ENCODE data around the gene SHLD2. TPM values are rescaled to one million over a fixed set of nuclear protein-coding genes. Genes with fewer than 3 reads are reported as not detected.
"Not testable (repeated sequence)": the region's sequence is repeated elsewhere in the genome, so short reads cannot be mapped to it uniquely, and the experiment has no call there.

The SHLD2 gene
- total and polyA plus RNA-seq, 2 of the 4 experiments (the other 2 are of a cell fraction) = 10.6 to 19.9 TPM

DNA sequence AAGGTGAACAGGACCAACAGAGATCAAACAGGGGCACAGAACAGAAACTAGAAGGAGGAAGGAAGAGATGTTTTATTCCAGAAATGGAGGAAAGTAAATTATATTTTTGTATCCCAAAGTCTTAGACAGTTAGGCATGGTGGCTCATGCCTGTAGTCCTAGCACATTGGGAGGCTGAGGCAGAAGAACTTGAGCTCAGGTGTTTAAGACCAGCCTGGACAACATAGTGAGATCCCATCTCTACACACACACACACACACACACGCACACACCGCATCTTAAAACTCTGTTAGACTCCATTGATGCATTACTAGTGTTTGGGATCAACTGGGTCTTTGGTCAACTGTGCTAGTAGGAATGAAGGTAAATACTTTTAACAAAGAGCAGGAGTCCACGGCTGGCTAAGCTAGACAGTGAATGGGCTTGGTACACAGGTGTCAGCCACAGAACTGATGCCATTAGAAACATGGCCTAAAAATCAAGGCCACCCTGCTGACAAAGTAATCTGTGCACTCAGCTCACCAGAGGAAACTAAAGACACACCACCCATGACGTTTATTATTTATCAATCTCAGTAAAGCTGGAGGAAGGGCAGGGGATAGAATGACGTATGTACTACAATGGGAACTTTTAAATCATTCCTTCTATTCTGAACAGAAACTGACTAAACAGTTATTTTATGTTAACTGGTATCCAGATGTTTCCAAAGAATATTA, 11.3 kb upstream of the SHLD2 start:
- BruUV-seq (replicated peaks); dilution Hi-C loops (cut with HindIII; ENCODE audit: low sequenced_read_pairs, unreplicated experiment); CTCF ChIA-PET: not testable (repeated sequence)

More for the DNA sequence above, 11.3 kb upstream of the SHLD2 start:
- in situ Hi-C loops (cut with MboI; ENCODE audit: low sequenced_read_pairs); H3K18ac ChIP-seq (ENCODE audit: low read depth, low read length); H3K4me3 ChIP-seq (ENCODE audit: insufficient read depth, low read depth, low read length); H3K27me3 ChIP-seq (ENCODE audit: control insufficient read depth, insufficient read depth, low read length); H3K9ac ChIP-seq (ENCODE audit: low read depth, low read length); H3K27ac ChIP-seq (ENCODE audit: insufficient read depth, low read length); H3K4me1 ChIP-seq (ENCODE audit: control insufficient read depth, insufficient read depth, low read length); H2AK9ac ChIP-seq (replicated peaks; ENCODE audit: low read depth, low read length, poor library complexity); H3K56ac ChIP-seq (ENCODE audit: extremely low read depth, insufficient read depth, low read length); H4K5ac ChIP-seq (ENCODE audit: low read depth, low read length); H3K36me3 ChIP-seq (ENCODE audit: control insufficient read depth, insufficient read depth, low read length); POLR2A ChIA-PET (ENCODE audit: unreplicated experiment); H2AFZ ChIP-seq (replicated peaks; ENCODE audit: low read length, poor library complexity); H3K9me3 ChIP-seq (ENCODE audit: control insufficient read depth, insufficient read depth, low read length): not testable (repeated sequence)
- H4K91ac ChIP-seq (ENCODE audit: insufficient read depth, low read depth, low read length) = peak overlapping the region; percentile 43; the same call in 1 of the 2 replicates
- H2AK5ac ChIP-seq (ENCODE audit: low read depth, low read length) = peak overlapping the region; percentile 83
- peak overlapping the region; percentile 50; the same call in 1 of the 2 replicates for H2BK120ac ChIP-seq (ENCODE audit: low read depth, low read length)
- peak overlapping the region; percentile 21; the same call in 1 of the 2 replicates for H3K4me2 ChIP-seq (ENCODE audit: low read depth, low read length)
- H4K8ac ChIP-seq (ENCODE audit: low read depth in 2 of 2, low read length in 2 of 2) = peak overlapping the region in 1 of 2 experiments; percentile 65; a peak in 2 of 4 replicates
- H3K79me1 ChIP-seq (ENCODE audit: low read depth in 1 of 2, low read length in 2 of 2) = peaks cover 33 to 44% of the 10 kb centered on the region in 2 experiments
- H2BK20ac ChIP-seq (ENCODE audit: low read depth, low read length) = peak overlapping the region; percentile 50
- H3K23ac ChIP-seq (ENCODE audit: low read depth, low read length) = peak overlapping the region; percentile 80; the same call in 1 of the 2 replicates
- peak overlapping the region; percentile 41 for H2BK5ac ChIP-seq (ENCODE audit: low read depth, low read length, poor library complexity, severe bottlenecking)
- ATAC-seq (ENCODE audit: low read depth) (peak; percentile 56), DNase-seq (peak; percentile 88)
- WGBS, 2 experiments (ENCODE audit: extremely low coverage in 2 of 2, insufficient read length in 1 of 2) = no CpG with 5 or more reads among the region's 5 CpGs
- peaks cover 21% of the 10 kb centered on the region for H4K20me1 ChIP-seq (ENCODE audit: insufficient read depth, low read length)
- 0 out of 2 replicates have a peak overlapping the region, but pooled peaks have one; percentile 14 for H3K14ac ChIP-seq (replicated peaks; ENCODE audit: low read depth, low read length)
- intact Hi-C loops (cut with micrococcal nuclease) = loop anchor here (1.0 kb wide), 1 partner anchor 11 kb away; the partner anchor contains the start of gene GLUD1
- H3K9me1 ChIP-seq (ENCODE audit: insufficient read depth, low read length) = peaks cover 11% of the 10 kb centered on the region
- peak; percentile 39; the same call in 1 of the 2 replicates for TF ChIP-seq POLR2A (IDR thresholded peaks at IDR 0.05; ENCODE audit: low read depth, low read length)
- peak overlapping the region; percentile 79 for H3K4ac ChIP-seq (ENCODE audit: low read depth, low read length)
- peak overlapping the region; percentile 19; the same call in 2 of the 3 replicates for H2BK15ac ChIP-seq (ENCODE audit: low read depth, low read length)
